ENCODE data around the gene C1orf53.

DNA sequence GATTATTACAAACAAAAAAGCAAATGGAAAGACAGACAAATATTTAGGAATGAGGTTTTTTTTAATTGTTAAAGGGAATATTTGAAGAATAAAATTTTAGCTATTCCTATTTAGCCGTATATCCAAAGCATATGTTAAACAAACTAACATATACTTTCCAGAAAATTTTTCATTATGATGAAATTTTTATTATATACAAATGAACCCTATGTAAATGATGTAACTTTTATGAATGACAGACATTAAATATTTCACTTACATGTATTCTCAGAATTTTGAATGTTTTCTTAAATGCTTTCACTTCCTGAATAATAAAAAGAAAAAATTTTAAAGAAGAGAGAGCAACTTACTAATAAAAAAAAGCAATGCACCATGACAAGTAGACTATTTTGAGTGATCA is 30.6 kb downstream of the C1orf53 start:
- no peak for TF ChIP-seq EZH2 (IDR thresholded peaks at IDR 0.05)
- no peak for TF ChIP-seq CTCF (IDR thresholded peaks at IDR 0.05)
